ENCODE measurements around the gene RAP2A. TPM values are rescaled to one million over a fixed set of nuclear protein-coding genes. Genes with fewer than 3 reads are reported as not detected.

Gene RAP2A
- total RNA-seq, 4 donors from 2014 or later = 15.8 to 26.9 (median 18.2) TPM

DNA sequence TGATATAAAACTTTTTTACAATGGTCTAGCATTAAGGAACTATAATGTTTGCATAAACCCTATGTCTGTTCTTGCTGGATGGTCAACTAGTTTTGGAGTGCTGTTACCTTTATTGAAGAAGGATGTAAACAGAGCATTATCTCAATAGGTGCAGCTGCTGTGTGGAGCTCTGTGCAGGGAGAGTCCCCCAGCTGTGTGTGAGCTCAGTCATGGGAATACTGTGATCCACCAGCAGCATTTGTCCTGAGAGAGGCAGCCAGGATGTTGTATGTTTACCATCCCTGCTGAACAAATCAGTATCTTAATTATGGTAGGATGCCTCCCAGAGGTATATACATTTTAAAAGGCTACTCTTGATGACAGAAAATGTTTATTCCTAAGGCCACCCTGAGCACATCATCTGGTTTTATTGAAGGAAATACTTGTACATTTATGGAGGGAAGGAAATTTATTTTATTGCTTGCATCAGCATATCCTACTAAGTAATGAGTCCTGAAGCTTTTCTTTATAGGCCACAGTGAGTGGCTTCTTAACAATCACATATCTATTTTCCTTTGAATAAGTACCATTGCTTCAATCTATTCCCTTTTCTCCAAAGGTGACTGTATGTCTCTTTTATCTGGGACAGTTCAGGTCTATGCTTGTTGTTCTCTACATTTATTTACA, 11.7 kb downstream of the RAP2A start:
- Histone ChIP-seq H3K4me1 (no peaks in the 10 kb centered on the region), H3K27me3 (no peaks in the 10 kb centered on the region), H3K4me3 (replicated peaks in 1 of 3) (no peak overlapping the region), H3K9me3 (no peaks in the 10 kb centered on the region), H3K27ac (no peak overlapping the region), H3K36me3 (no peaks in the 10 kb centered on the region)
- intact Hi-C loops (cut with DNase I) = no loop called here
- TF ChIP-seq, protein P1, sequence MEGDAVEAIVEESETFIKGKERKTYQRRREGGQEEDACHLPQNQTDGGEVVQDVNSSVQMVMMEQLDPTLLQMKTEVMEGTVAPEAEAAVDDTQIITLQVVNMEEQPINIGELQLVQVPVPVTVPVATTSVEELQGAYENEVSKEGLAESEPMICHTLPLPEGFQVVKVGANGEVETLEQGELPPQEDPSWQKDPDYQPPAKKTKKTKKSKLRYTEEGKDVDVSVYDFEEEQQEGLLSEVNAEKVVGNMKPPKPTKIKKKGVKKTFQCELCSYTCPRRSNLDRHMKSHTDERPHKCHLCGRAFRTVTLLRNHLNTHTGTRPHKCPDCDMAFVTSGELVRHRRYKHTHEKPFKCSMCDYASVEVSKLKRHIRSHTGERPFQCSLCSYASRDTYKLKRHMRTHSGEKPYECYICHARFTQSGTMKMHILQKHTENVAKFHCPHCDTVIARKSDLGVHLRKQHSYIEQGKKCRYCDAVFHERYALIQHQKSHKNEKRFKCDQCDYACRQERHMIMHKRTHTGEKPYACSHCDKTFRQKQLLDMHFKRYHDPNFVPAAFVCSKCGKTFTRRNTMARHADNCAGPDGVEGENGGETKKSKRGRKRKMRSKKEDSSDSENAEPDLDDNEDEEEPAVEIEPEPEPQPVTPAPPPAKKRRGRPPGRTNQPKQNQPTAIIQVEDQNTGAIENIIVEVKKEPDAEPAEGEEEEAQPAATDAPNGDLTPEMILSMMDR (IDR thresholded peaks at IDR 0.05) = no peak
- no peak for TF ChIP-seq POLR2A (IDR thresholded peaks at IDR 0.05)
- DNase-seq = no peak

DNA sequence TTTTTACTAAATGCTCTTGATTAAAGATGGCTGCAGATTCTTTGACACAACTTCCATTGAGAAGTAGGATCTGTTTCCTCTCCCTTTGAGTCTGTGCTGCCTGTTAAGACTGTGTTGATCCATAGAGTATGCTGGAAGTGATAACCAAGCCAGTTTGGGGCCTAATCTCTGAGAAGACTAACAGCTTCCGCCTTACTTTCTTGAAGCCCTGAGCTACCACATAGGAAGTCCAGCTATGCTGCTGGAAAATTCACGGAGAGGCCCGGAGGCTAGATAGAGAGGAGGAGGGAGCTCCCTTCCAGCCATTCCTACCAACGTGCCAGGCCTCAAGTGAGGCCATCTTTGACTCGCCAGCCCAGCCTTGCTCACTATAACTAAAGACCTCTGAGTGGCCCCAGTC, 12.5 kb downstream of the RAP2A start:
- Histone ChIP-seq H3K4me3 (replicated peaks in 1 of 3) (no peak overlapping the region), H3K9me3 (no peaks in the 10 kb centered on the region)
- TF ChIP-seq POLR2A (IDR thresholded peaks at IDR 0.05) = no peak
- TF ChIP-seq, protein P1 (IDR thresholded peaks at IDR 0.05) = no peak

GRCh38 chr13:97448503-97449251, 14.7 kb downstream of the RAP2A start:
- 92 to 96% methylated on average over 5 of the region's 5 CpGs for WGBS, 2 donors
- Histone ChIP-seq H3K4me1 (no peaks in the 10 kb centered on the region), H3K36me3 (no peaks in the 10 kb centered on the region), H3K27ac (no peak overlapping the region), H3K9me3 (no peaks in the 10 kb centered on the region), H3K4me3 (replicated peaks in 1 of 3) (no peak overlapping the region), H3K27me3 (no peaks in the 10 kb centered on the region)
- DNase-seq = no peak
- TF ChIP-seq, protein P1 (IDR thresholded peaks at IDR 0.05) = no peak
- no peak for TF ChIP-seq POLR2A (IDR thresholded peaks at IDR 0.05)
- intact Hi-C loops (cut with DNase I) = no loop called here

More for the DNA sequence above, 12.5 kb downstream of the RAP2A start:
- H3K36me3 ChIP-seq = no peaks in the 10 kb centered on the region
- intact Hi-C loops (cut with DNase I) = no loop called here
- DNase-seq = no peak
- WGBS, 2 donors = 88 to 97% methylated on average over 5 of the region's 5 CpGs
- H3K27me3 ChIP-seq = no peaks in the 10 kb centered on the region
- no peak overlapping the region for H3K27ac ChIP-seq
- H3K4me1 ChIP-seq = no peaks in the 10 kb centered on the region

GRCh38 chr13:97454699-97455098, 20.7 kb downstream of the RAP2A start:
- no peak for DNase-seq
- no peaks in the 10 kb centered on the region for H3K36me3 ChIP-seq
- TF ChIP-seq POLR2A (IDR thresholded peaks at IDR 0.05) = no peak
- TF ChIP-seq, protein P1 (IDR thresholded peaks at IDR 0.05) = no peak
- H3K9me3 ChIP-seq = no peaks in the 10 kb centered on the region
- no peaks in the 10 kb centered on the region for H3K27me3 ChIP-seq
- peaks cover 0 to 2% of the 10 kb centered on the region in 2 donors for H3K4me1 ChIP-seq
- no peak overlapping the region for H3K4me3 ChIP-seq (replicated peaks in 1 of 3)
- intact Hi-C loops (cut with DNase I) = no loop called here
- no peak overlapping the region for H3K27ac ChIP-seq

DNA sequence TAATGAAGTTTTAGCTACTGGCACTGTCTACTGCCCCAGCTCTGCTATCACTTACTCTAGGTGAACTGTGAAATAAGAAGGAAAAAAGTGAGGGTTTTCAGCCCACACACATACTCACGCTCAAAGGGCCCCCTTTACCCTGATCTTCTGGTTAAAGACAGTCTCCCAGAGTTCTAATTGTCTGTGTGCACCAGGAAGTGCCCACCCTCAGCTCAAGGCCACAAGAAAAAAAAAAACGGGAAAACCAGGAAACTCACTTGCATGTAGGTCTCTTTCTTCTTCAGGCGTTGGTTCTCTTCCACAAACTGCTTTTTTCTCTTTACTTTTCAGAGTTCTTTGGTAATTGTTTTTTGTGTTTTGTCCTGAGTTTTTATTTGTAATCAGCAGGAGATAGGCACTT, 22.1 kb downstream of the RAP2A start:
- Histone ChIP-seq H3K36me3 (no peaks in the 10 kb centered on the region), H3K9me3 (no peaks in the 10 kb centered on the region), H3K27ac (no peak overlapping the region), H3K4me1 (peaks cover 0 to 7% of the 10 kb centered on the region in 2 donors), H3K27me3 (no peaks in the 10 kb centered on the region), H3K4me3 (replicated peaks in 1 of 3) (no peak overlapping the region)
- TF ChIP-seq POLR2A (IDR thresholded peaks at IDR 0.05) = no peak
- TF ChIP-seq, protein P1 (IDR thresholded peaks at IDR 0.05) = no peak
- WGBS, 2 donors = 79 to 82% methylated on average over 3 of the region's 3 CpGs
- intact Hi-C loops (cut with DNase I) = no loop called here
- no peak for DNase-seq
